HepG2 (cell line): ENCODE measurements around the gene TCAP. TPM values are rescaled to one million over a fixed set of nuclear protein-coding genes. Genes with fewer than 3 reads are reported as not detected.

Experiments used
- ESRRA ChIP-seq: sonication (generic); formaldehyde crosslinking; IDR thresholded peaks from 2 replicates; pipeline ENCODE4 v1.5.1; 2020; ENCODE audit warnings: mild to moderate bottlenecking, low read depth, missing genetic modification reagents
- JUN ChIP-seq: sonication (generic); formaldehyde crosslinking; IDR thresholded peaks from 2 replicates; pipeline ENCODE4 v1.4.0; 2020; ENCODE audit warnings: mild to moderate bottlenecking, missing genetic modification reagents
- KDM5B ChIP-seq: sonication (generic); formaldehyde crosslinking; IDR thresholded peaks from 2 replicates; pipeline ENCODE4 v1.4.0; 2020; ENCODE audit warnings: missing genetic modification reagents, mild to moderate bottlenecking, borderline replicate concordance
- KLF16 ChIP-seq, 2 experiments: sonication (generic) in 1 of 2; formaldehyde crosslinking in 1 of 2; IDR thresholded peaks; 2 replicates each; pipeline versions ENCODE4 v1.6.1 to v1.8.0; 2016 to 2023; ENCODE audit warnings: missing genetic modification reagents in 2 of 2, missing compliant biosample characterization in 1 of 2
- KLF6 ChIP-seq: IDR thresholded peaks from 2 replicates; pipeline ENCODE4 v1.8.0; 2016; ENCODE audit warnings: missing biosample characterization, missing genetic modification reagents
- MTA1 ChIP-seq: sonication (generic); formaldehyde crosslinking; IDR thresholded peaks from 2 replicates; pipeline ENCODE4 v1.4.0; 2020; ENCODE audit warnings: missing genetic modification reagents, mild to moderate bottlenecking, borderline replicate concordance
- MXD4 ChIP-seq: IDR thresholded peaks from 2 replicates; pipeline ENCODE4 v1.6.1; 2016; ENCODE audit warnings: mild to moderate bottlenecking, missing biosample characterization, missing genetic modification reagents
- NR2C2 ChIP-seq: sonication (generic); formaldehyde crosslinking; IDR thresholded peaks from 2 replicates; pipeline ENCODE4 v1.4.0; 2020; ENCODE audit warnings: missing genetic modification reagents, mild to moderate bottlenecking, moderate library complexity, borderline replicate concordance
- NR2F2 ChIP-seq: IDR thresholded peaks from 2 replicates; pipeline ENCODE4 v1.6.1; 2012; ENCODE audit warnings: low read depth, inconsistent platforms, borderline replicate concordance
- SMAD1 ChIP-seq: sonication (generic); formaldehyde crosslinking; IDR thresholded peaks from 2 replicates; pipeline ENCODE4 v1.4.0; 2020; ENCODE audit warnings: missing genetic modification reagents, low read depth, mild to moderate bottlenecking, borderline replicate concordance
- SMARCC2 ChIP-seq: fragments of 450-650 bp; IDR thresholded peaks from 2 replicates; pipeline ENCODE4 v1.6.1; 2017; ENCODE audit warnings: antibody characterized with exemption, mild to moderate bottlenecking
- TBX3 ChIP-seq: fragments of 450-650 bp; IDR thresholded peaks from 2 replicates; pipeline ENCODE4 v1.6.1; 2017; ENCODE audit warnings: antibody characterized with exemption, mild to moderate bottlenecking, inconsistent platforms, borderline replicate concordance
- TFDP2 ChIP-seq: sonication (generic); formaldehyde crosslinking; IDR thresholded peaks from 2 replicates; pipeline ENCODE4 v1.4.0; 2020; ENCODE audit warnings: missing genetic modification reagents
- ZFP1 ChIP-seq: IDR thresholded peaks from 2 replicates; pipeline ENCODE4 v1.6.1; 2016
- ZFP37 ChIP-seq: sonication (generic); formaldehyde crosslinking; IDR thresholded peaks from 2 replicates; pipeline ENCODE4 v1.4.0; 2020; ENCODE audit warnings: missing genetic modification reagents, borderline replicate concordance
- ZNF431 ChIP-seq: sonication (generic); formaldehyde crosslinking; IDR thresholded peaks from 2 replicates; pipeline ENCODE4 v1.9.0; 2022; ENCODE audit warnings: missing genetic modification reagents, low read depth, mild to moderate bottlenecking, borderline replicate concordance
- ZNF460 ChIP-seq: sonication (generic); formaldehyde crosslinking; IDR thresholded peaks from 2 replicates; pipeline ENCODE4 v1.5.1; 2020; ENCODE audit warnings: missing genetic modification reagents, mild to moderate bottlenecking, borderline replicate concordance
- ZNF556 ChIP-seq: sonication (generic); formaldehyde crosslinking; IDR thresholded peaks from 2 replicates; pipeline ENCODE4 v1.4.0; 2020; ENCODE audit warnings: mild to moderate bottlenecking, missing genetic modification reagents, borderline replicate concordance
- polyA plus RNA-seq, 8 experiments: library from polyadenylated mRNA; depleted of rRNA in 3 of 8; stranded (reverse) in 7 of 8; unstranded in 1 of 8; fragments of >200 nt; fragmentation: Illumina TruSeq in 4 of 8; extraction: Trizol in 4 of 8; gene quantifications; 2 replicates each; pipeline versions ENCODE4 v1.2.1 to v1.2.3, GENCODE V29; 2011 to 2016; ENCODE audit warnings: low read depth in 4 of 8, missing spikeins in 1 of 8, mixed read lengths in 1 of 8; ENCODE audit not compliant: insufficient read depth in 1 of 8
- total RNA-seq, 5 experiments: library from RNA; depleted of rRNA; stranded (reverse); fragments of >200 nt; fragmentation: Illumina TruSeq; extraction: Trizol; gene quantifications; 2 replicates each; pipeline ENCODE4 v1.2.3, GENCODE V29; 2016; ENCODE audit warnings: low read depth in 1 of 5
- TF ChIP-seq, protein P1 (sequence below): sonication (generic); formaldehyde crosslinking; IDR thresholded peaks from 2 replicates; pipeline ENCODE4 v1.9.0; 2022; ENCODE audit warnings: missing genetic modification reagents, mild to moderate bottlenecking, borderline replicate concordance
- TF ChIP-seq, protein P2 (sequence below): sonication (generic); formaldehyde crosslinking; IDR thresholded peaks from 2 replicates; pipeline ENCODE4 v1.4.0; 2020; ENCODE audit warnings: missing genetic modification reagents, mild to moderate bottlenecking, borderline replicate concordance
- TF ChIP-seq, protein P3 (sequence below): fragments of 450-650 bp; IDR thresholded peaks from 2 replicates; pipeline ENCODE4 v1.6.1; 2017; ENCODE audit warnings: mild to moderate bottlenecking

TCAP gene
- total and polyA plus RNA-seq, 2 of the 13 experiments (the other 11 are each of a cell fraction or from before 2014, with no cell fraction given), result 0.24 to 0.65 TPM

- peak; percentile 80; the same call in 1 of the 2 replicates for TF ChIP-seq ESRRA (CRISPR knock-in tag)
- no peak; the same call in 1 of the 2 replicates for TF ChIP-seq KLF6 (CRISPR knock-in tag)
- TF ChIP-seq NR2C2 (CRISPR knock-in tag), result peak; percentile 91
- TF ChIP-seq KDM5B (CRISPR knock-in tag), result peak; percentile 84
- peak; percentile 75; the same call in 1 of the 2 replicates for TF ChIP-seq MXD4 (CRISPR knock-in tag)
- TF ChIP-seq KLF16 (CRISPR knock-in tag; IDR thresholded peaks at IDR 0.05), result peak in 1 of 2 experiments; percentile 79; a peak in 2 of 4 replicates
- no peak for TF ChIP-seq SMARCC2
- peak; percentile 43; the same call in 1 of the 2 replicates for TF ChIP-seq NR2F2
- peak; percentile 29; the same call in 1 of the 2 replicates for TF ChIP-seq ZFP1 (CRISPR knock-in tag)
- TF ChIP-seq, protein P1, sequence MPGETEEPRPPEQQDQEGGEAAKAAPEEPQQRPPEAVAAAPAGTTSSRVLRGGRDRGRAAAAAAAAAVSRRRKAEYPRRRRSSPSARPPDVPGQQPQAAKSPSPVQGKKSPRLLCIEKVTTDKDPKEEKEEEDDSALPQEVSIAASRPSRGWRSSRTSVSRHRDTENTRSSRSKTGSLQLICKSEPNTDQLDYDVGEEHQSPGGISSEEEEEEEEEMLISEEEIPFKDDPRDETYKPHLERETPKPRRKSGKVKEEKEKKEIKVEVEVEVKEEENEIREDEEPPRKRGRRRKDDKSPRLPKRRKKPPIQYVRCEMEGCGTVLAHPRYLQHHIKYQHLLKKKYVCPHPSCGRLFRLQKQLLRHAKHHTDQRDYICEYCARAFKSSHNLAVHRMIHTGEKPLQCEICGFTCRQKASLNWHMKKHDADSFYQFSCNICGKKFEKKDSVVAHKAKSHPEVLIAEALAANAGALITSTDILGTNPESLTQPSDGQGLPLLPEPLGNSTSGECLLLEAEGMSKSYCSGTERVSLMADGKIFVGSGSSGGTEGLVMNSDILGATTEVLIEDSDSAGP, result peak; percentile 76; the same call in 1 of the 2 replicates
- peak; percentile 81; the same call in 1 of the 2 replicates for TF ChIP-seq SMAD1 (CRISPR knock-in tag)
- TF ChIP-seq, protein P2, sequence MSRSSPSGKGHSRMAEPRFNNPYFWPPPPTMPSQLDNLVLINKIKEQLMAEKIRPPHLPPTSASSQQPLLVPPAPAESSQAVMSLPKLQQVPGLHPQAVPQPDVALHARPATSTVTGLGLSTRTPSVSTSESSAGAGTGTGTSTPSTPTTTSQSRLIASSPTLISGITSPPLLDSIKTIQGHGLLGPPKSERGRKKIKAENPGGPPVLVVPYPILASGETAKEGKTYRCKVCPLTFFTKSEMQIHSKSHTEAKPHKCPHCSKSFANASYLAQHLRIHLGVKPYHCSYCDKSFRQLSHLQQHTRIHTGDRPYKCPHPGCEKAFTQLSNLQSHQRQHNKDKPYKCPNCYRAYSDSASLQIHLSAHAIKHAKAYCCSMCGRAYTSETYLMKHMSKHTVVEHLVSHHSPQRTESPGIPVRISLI (CRISPR knock-in tag), result peak; percentile 37; the same call in 1 of the 2 replicates
- peak; percentile 54; the same call in 1 of the 2 replicates for TF ChIP-seq JUN (CRISPR knock-in tag)
- TF ChIP-seq ZNF556 (CRISPR knock-in tag), result peak; percentile 82; the same call in 1 of the 2 replicates
- no peak for TF ChIP-seq ZNF431 (CRISPR knock-in tag)
- peak; percentile 52; the same call in 1 of the 2 replicates for TF ChIP-seq ZNF460 (CRISPR knock-in tag)
- TF ChIP-seq MTA1, result peak; percentile 79; the same call in 1 of the 2 replicates
- TF ChIP-seq TFDP2, result peak; percentile 84
- TF ChIP-seq TBX3, result peak; percentile 48
- TF ChIP-seq, protein P3, sequence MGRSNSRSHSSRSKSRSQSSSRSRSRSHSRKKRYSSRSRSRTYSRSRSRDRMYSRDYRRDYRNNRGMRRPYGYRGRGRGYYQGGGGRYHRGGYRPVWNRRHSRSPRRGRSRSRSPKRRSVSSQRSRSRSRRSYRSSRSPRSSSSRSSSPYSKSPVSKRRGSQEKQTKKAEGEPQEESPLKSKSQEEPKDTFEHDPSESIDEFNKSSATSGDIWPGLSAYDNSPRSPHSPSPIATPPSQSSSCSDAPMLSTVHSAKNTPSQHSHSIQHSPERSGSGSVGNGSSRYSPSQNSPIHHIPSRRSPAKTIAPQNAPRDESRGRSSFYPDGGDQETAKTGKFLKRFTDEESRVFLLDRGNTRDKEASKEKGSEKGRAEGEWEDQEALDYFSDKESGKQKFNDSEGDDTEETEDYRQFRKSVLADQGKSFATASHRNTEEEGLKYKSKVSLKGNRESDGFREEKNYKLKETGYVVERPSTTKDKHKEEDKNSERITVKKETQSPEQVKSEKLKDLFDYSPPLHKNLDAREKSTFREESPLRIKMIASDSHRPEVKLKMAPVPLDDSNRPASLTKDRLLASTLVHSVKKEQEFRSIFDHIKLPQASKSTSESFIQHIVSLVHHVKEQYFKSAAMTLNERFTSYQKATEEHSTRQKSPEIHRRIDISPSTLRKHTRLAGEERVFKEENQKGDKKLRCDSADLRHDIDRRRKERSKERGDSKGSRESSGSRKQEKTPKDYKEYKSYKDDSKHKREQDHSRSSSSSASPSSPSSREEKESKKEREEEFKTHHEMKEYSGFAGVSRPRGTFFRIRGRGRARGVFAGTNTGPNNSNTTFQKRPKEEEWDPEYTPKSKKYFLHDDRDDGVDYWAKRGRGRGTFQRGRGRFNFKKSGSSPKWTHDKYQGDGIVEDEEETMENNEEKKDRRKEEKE, result no peak
- peak; percentile 89 for TF ChIP-seq ZFP37 (CRISPR knock-in tag)
These were observed 28.0 kb upstream of the TCAP start, which contains the start of gene STARD3 (continued) for GRCh38 chr17:39636927-39637736.
